Measurements from ENCODE around the gene CCER1. TPM values are rescaled to one million over a fixed set of nuclear protein-coding genes. Genes with fewer than 3 reads are reported as not detected.

Gene CCER1
- total RNA-seq, result not detected in 2 replicates

GRCh38 chr12:90954921-90955320 lies at the start of gene CCER1:
Gene CCER1, minus strand, starts transcription at chr12:90955176. Its CDS starts 434 bp downstream, at chr12:90954742.

Other genes starting within 250 kb of the CCER1 start
- gene EPYC, start 49.8 kb upstream of the CCER1 start, total RNA-seq, result not detected in 2 replicates
- gene KERA, start 102.8 kb upstream of the CCER1 start, total RNA-seq, result not detected in 2 replicates
- 299 and 746 TPM in 2 replicates for gene LUM, start 156.3 kb upstream of the CCER1 start, total RNA-seq
- 142 and 1,362 TPM in 2 replicates for gene DCN, start 227.6 kb upstream of the CCER1 start, total RNA-seq

Measured in epithelial cell of alveolus of lung (primary cell).